ENCODE results near the gene OGFOD1. TPM values are rescaled to one million over a fixed set of nuclear protein-coding genes. Genes with fewer than 3 reads are reported as not detected.
"Not testable (repeated sequence)": the region's sequence is repeated elsewhere in the genome, so short reads cannot be mapped to it uniquely, and the experiment has no call there.

The OGFOD1 gene
- total RNA-seq, 1 experiment from 2014 or later = 55.5 TPM

GRCh38 chr16:56488035-56488434 lies 36.7 kb downstream of the OGFOD1 start:
- intact Hi-C loops (cut with micrococcal nuclease) = no loop called here
- Histone ChIP-seq H3K4me1 (ENCODE audit: insufficient read depth, low read length) (no peaks in the 10 kb centered on the region), H3K79me2 (ENCODE audit: low read length) (no peaks in the 10 kb centered on the region), H3K9ac (ENCODE audit: low read length) (no peak overlapping the region), H3K4me3 (ENCODE audit: low read length) (no peak overlapping the region), H4K20me1 (ENCODE audit: low read length) (no peaks in the 10 kb centered on the region), H3K9me2 (replicated peaks; ENCODE audit: low read length) (no peaks in the 10 kb centered on the region), H3F3A (ENCODE audit: low read length, unreplicated experiment) (no peaks in the 10 kb centered on the region), H3K36me3 (ENCODE audit: low read depth, low read length) (peaks cover 6% of the 10 kb centered on the region), H2AFZ (ENCODE audit: low read length) (no peak overlapping the region), H3K27ac (ENCODE audit: low read length) (no peak overlapping the region), H3K27me3 (ENCODE audit: low read length) (no peaks in the 10 kb centered on the region), H3K4me2 (ENCODE audit: low read length) (no peak overlapping the region), H3K9me3 (ENCODE audit: low read length) (no peaks in the 10 kb centered on the region)
- POLR2A ChIA-PET (ENCODE audit: unreplicated experiment) = no interaction called here
- CTCF ChIA-PET = no interaction called here
- BruUV-seq (replicated peaks) = no TSS peak
- no peak for TF ChIP-seq EZH2 (IDR thresholded peaks at IDR 0.05; ENCODE audit: low read length, unreplicated experiment)
- no peak for TF ChIP-seq CTCF (conservative IDR thresholded peaks at IDR 0.05; ENCODE audit: low read depth, low read length)
- no peak for TF ChIP-seq EZH2phosphoT487 (IDR thresholded peaks at IDR 0.05; ENCODE audit: borderline replicate concordance, low read length)
- no peak for ATAC-seq
- no peak for DNase-seq

- not testable (repeated sequence) for ATAC-seq; H3K27ac ChIP-seq (ENCODE audit: low read length)
Measured at GRCh38 chr16:56488868-56489267, 37.5 kb downstream of the OGFOD1 start.

DNA sequence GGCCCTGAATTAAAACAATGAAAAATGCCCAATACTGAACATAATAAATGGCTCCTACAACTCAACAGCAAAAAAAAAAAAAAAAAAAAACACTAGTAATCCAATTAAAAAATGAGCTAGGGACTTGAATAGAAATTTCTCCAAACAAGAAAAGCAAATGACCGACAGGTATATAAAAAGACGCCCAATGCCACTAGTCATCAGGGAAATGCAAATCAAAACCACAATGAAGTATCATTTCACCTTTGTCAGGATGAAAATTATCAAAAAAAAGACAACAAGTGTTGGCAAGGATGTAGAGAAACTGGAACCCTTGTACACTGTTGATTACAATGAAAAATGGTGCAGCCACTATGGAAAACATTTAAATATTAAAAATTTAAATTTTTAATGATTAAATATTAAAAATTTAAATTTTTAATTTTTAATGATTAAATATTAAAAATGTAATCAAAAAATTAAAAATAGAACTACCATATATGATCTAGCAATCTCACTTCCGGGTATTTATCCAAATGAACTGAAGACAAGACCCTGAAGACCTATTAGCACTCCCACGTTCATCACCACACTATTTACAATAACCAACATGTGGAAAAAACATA lies 40.4 kb downstream of the OGFOD1 start:
- ChIA-PET CTCF (no interaction called here), POLR2A (ENCODE audit: unreplicated experiment) (no interaction called here)
- Histone ChIP-seq H3K27ac (ENCODE audit: low read length) (no peak overlapping the region), H3K36me3 (ENCODE audit: low read depth, low read length) (0 out of 2 replicates have a peak, but pooled peaks cover 2% of the 10 kb centered on the region), H3K4me2 (ENCODE audit: low read length) (no peak overlapping the region), H3F3A (ENCODE audit: low read length, unreplicated experiment) (no peaks in the 10 kb centered on the region), H2AFZ (ENCODE audit: low read length) (no peak overlapping the region), H3K4me1 (ENCODE audit: insufficient read depth, low read length) (no peaks in the 10 kb centered on the region), H3K79me2 (ENCODE audit: low read length) (no peaks in the 10 kb centered on the region), H3K4me3 (ENCODE audit: low read length) (no peak overlapping the region), H4K20me1 (ENCODE audit: low read length) (no peaks in the 10 kb centered on the region), H3K27me3 (ENCODE audit: low read length) (no peaks in the 10 kb centered on the region), H3K9me2 (replicated peaks; ENCODE audit: low read length) (no peaks in the 10 kb centered on the region), H3K9me3 (ENCODE audit: low read length) (no peaks in the 10 kb centered on the region), H3K9ac (ENCODE audit: low read length) (no peak overlapping the region)
- DNase-seq (no peak), ATAC-seq (no peak)
- no TSS peak for BruUV-seq (replicated peaks)
- intact Hi-C loops (cut with micrococcal nuclease) = no loop called here
- TF ChIP-seq EZH2 (IDR thresholded peaks at IDR 0.05; ENCODE audit: low read length, unreplicated experiment) (no peak), EZH2phosphoT487 (IDR thresholded peaks at IDR 0.05; ENCODE audit: borderline replicate concordance, low read length) (no peak), CTCF (conservative IDR thresholded peaks at IDR 0.05; ENCODE audit: low read depth, low read length) (no peak)

More at GRCh38 chr16:56488868-56489267, 37.5 kb downstream of the OGFOD1 start:
- DNase-seq; H3K9me3 ChIP-seq (ENCODE audit: low read length); CTCF ChIA-PET; H3K4me1 ChIP-seq (ENCODE audit: insufficient read depth, low read length); H3K4me2 ChIP-seq (ENCODE audit: low read length); H3K9me2 ChIP-seq (replicated peaks; ENCODE audit: low read length); BruUV-seq (replicated peaks); H3K9ac ChIP-seq (ENCODE audit: low read length); H2AFZ ChIP-seq (ENCODE audit: low read length); POLR2A ChIA-PET (ENCODE audit: unreplicated experiment); H3K79me2 ChIP-seq (ENCODE audit: low read length); H3K4me3 ChIP-seq (ENCODE audit: low read length); intact Hi-C loops (cut with micrococcal nuclease); H4K20me1 ChIP-seq (ENCODE audit: low read length); H3F3A ChIP-seq (ENCODE audit: low read length, unreplicated experiment); H3K27me3 ChIP-seq (ENCODE audit: low read length); H3K36me3 ChIP-seq (ENCODE audit: low read depth, low read length): not testable (repeated sequence)

All from PC-3 (cell line).